Mesothelial cell of epicardium (in vitro differentiated cells): ENCODE data around the gene RPRD1A. TPM values are rescaled to one million over a fixed set of nuclear protein-coding genes. Genes with fewer than 3 reads are reported as not detected.
"Not testable (repeated sequence)": the region's sequence is repeated elsewhere in the genome, so short reads cannot be mapped to it uniquely, and the experiment has no call there.

Source experiments
- DNase-seq, 2 experiments: peaks; one replicate each; pipeline ENCODE4 v3.0.0; 2021; ENCODE audit warnings: low spot score in 2 of 2; ENCODE audit not compliant: unreplicated experiment in 2 of 2
- H3K27ac Mint-ChIP-seq: 2 replicates; pipeline ENCODE4 v1.8.0; 2021; ENCODE audit warnings: mixed read lengths
- H3K27me3 Mint-ChIP-seq: 2 replicates; pipeline ENCODE4 v1.8.0; 2021; ENCODE audit warnings: low read depth, mixed read lengths
- H3K36me3 Mint-ChIP-seq: 2 replicates; pipeline ENCODE4 v1.8.0; 2021; ENCODE audit warnings: mixed read lengths
- H3K4me1 Mint-ChIP-seq: 2 replicates; pipeline ENCODE4 v1.8.0; 2021; ENCODE audit warnings: mixed read lengths
- H3K4me3 Mint-ChIP-seq: 2 replicates; pipeline ENCODE4 v1.8.0; 2021; ENCODE audit warnings: mild to moderate bottlenecking, moderate library complexity, mixed read lengths
- H3K9me3 Mint-ChIP-seq: 2 replicates; pipeline ENCODE4 v1.8.0; 2021; ENCODE audit warnings: mixed read lengths
- total RNA-seq: library from RNA; stranded (reverse); gene quantifications from 3 replicates; pipeline ENCODE4 v1.2.1, GENCODE V29; 2021
- TF ChIP-seq, protein P1 (sequence below): fragments of 200-600 bp; sonication (generic); IDR thresholded peaks from one replicate; pipeline ENCODE4 v1.5.0; 2021; ENCODE audit warnings: antibody characterized with exemption; ENCODE audit not compliant: unreplicated experiment

RPRD1A gene
- total RNA-seq, 1 donor from 2014 or later, result 67.0 TPM

DNA sequence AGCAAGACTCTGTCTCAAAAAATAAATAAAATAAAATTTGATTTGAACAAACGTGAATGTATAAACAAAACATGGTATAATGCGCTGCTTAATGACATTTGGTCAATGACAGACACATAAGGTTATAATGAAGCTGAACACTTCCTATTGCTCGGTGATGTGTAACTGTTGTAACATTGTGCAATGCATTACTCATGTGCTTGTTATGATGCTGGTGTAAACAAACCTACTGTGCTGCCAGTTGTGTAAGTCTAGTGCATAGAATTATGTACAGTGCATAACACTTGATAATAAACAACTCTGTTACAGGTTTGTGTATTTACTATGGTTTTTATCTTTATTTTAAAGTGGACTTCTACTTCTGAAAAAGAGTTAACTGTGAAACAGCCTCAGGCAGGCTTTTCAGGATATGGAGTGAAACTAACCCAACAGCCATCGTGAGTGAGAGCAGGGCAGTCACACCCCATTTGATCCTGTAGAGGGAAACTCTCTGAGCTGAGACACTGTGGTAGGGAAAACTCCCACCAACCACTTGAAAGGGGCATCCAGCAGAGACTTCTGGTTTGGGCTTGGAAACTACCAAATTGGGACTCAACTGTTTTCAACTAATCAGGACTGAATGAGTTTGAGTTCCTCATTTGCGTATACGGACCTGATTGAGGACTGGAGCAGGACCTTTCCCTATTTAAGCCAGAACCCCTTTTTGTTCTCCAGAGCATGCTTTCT lies 8.7 kb upstream of the RPRD1A start:
- Mint-ChIP-seq H3K4me3 (no peak overlapping the region), H3K9me3 (peaks cover 21% of the 10 kb centered on the region), H3K27ac (no peak overlapping the region), H3K36me3 (no peaks in the 10 kb centered on the region), H3K4me1 (no peaks in the 10 kb centered on the region), H3K27me3 (peaks cover 2% of the 10 kb centered on the region)
- TF ChIP-seq, protein P1, sequence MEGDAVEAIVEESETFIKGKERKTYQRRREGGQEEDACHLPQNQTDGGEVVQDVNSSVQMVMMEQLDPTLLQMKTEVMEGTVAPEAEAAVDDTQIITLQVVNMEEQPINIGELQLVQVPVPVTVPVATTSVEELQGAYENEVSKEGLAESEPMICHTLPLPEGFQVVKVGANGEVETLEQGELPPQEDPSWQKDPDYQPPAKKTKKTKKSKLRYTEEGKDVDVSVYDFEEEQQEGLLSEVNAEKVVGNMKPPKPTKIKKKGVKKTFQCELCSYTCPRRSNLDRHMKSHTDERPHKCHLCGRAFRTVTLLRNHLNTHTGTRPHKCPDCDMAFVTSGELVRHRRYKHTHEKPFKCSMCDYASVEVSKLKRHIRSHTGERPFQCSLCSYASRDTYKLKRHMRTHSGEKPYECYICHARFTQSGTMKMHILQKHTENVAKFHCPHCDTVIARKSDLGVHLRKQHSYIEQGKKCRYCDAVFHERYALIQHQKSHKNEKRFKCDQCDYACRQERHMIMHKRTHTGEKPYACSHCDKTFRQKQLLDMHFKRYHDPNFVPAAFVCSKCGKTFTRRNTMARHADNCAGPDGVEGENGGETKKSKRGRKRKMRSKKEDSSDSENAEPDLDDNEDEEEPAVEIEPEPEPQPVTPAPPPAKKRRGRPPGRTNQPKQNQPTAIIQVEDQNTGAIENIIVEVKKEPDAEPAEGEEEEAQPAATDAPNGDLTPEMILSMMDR, result no peak
- DNase-seq, result no peak

DNA sequence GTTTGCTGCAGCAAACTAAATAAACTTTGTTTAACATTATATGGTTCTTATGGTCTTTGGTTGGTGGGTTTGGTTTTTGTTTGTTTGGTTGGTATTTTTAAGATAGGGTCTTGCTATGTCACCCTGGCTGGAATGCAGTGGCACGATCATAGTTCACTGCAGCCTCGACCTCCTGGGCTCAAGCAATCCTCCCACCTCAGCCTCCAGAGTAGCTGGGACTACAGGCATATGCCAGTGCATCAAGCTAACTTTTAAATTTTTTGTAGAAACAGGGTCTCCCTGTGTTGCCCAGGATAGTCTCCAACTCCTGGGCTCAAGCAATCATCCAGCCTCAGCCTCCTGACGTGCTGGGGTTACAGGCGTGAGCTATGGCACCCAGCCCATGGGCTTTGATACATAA lies 7.1 kb upstream of the RPRD1A start:
- Mint-ChIP-seq H3K4me3 (no peak overlapping the region), H3K27ac (no peak overlapping the region), H3K4me1 (no peaks in the 10 kb centered on the region), H3K36me3 (no peaks in the 10 kb centered on the region), H3K9me3 (peaks cover 7% of the 10 kb centered on the region), H3K27me3 (peaks cover 9% of the 10 kb centered on the region)
- DNase-seq, result no peak
- TF ChIP-seq, protein P1, result no peak

DNA sequence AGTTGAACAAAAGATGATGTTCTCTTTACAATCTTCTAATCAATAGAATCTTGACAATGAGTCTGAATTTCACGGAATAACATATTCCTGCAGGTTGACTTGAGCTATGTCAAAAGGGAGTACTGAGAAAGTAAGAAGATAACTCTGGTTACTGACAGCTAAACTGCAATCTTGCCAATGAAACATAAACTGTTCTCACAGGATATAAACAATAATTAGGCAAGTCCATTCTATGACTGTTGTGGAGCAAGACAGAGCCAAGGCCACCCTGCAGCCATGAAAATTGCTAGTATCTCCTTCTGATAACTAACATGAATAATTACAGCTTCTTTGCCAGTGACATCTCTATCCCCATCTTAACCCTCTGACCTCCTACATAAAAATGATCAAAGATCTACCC lies 6.3 kb upstream of the RPRD1A start:
- TF ChIP-seq, protein P1, result no peak
- no peak for DNase-seq
- Mint-ChIP-seq H3K9me3 (peaks cover under 1% of the 10 kb centered on the region), H3K4me3 (no peak overlapping the region), H3K4me1 (no peaks in the 10 kb centered on the region), H3K36me3 (no peaks in the 10 kb centered on the region), H3K27me3 (peaks cover 9% of the 10 kb centered on the region), H3K27ac (no peak overlapping the region)

DNA sequence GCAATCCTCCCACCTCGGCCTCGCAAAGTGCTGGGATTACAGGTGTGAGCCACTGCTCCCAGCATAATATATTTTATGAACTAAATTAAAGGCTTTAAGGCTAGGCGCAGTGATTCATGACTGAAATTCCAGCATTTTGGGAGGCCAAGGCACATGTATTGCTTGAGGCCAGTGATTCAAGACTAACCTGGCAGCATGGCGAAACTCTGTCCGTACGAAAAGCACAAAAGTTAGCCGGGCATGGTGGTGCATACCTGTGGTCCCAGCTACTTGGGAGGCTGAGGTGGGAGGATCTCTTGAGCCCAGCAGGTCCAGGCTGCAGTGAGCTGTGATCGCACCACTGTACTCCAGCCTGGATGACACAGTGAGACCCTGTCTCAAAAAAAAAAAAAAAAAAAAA lies 5.0 kb upstream of the RPRD1A start:
- H3K4me3 Mint-ChIP-seq, H3K27ac Mint-ChIP-seq, DNase-seq, H3K36me3 Mint-ChIP-seq, H3K4me1 Mint-ChIP-seq, H3K27me3 Mint-ChIP-seq, H3K9me3 Mint-ChIP-seq: not testable (repeated sequence)

DNA sequence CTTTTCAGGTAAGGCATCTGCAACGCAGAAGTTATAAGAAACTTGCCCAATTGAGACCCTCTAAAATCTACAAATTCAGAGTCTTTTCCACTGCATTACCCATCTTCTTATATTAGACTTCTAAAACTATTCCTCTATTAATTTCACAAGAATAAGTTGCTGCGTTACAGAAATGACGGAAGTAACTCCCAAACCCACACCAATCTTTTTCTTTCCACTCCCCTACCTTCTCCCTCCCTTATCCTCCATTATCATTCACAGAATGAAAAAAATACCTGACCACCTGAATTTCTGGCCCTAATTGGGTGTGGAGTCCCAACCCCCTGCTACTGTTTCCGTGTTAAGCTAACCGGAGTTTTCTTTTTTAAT lies 689 bp downstream of the RPRD1A start:
- no peaks in the 10 kb centered on the region for H3K9me3 Mint-ChIP-seq
- TF ChIP-seq, protein P1, result no peak
- H3K27ac Mint-ChIP-seq, result peak overlapping the region; percentile 93
- no peak for DNase-seq
- peak overlapping the region; percentile 86 for H3K4me3 Mint-ChIP-seq
- H3K36me3 Mint-ChIP-seq, result peaks cover 6% of the 10 kb centered on the region
- peaks cover 7% of the 10 kb centered on the region for H3K27me3 Mint-ChIP-seq
- H3K4me1 Mint-ChIP-seq, result peaks cover 27% of the 10 kb centered on the region

DNA sequence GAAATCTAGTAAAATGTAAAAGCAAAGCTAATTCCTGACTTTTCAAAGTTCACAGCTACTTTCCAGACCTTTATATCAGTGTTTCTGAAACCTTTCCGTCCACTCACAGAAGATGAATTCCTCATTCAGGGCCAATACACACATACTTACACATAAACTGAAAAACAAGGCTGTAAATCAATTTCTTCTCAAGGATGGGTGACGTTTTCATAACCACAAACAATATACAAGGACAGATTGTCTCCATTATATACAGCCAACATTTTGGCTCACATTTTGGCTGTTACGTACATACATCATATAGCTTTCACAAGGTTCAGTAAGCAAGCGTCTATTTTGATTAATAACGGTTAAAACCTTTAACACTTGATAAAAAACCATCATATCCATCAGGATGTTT lies 1.4 kb downstream of the RPRD1A start:
- DNase-seq, result no peak
- H3K4me3 Mint-ChIP-seq, result peak overlapping the region; percentile 86
- H3K36me3 Mint-ChIP-seq, result peaks cover 6% of the 10 kb centered on the region
- peaks cover 27% of the 10 kb centered on the region for H3K4me1 Mint-ChIP-seq
- H3K27me3 Mint-ChIP-seq, result peaks cover 7% of the 10 kb centered on the region
- TF ChIP-seq, protein P1, result no peak
- peak overlapping the region; percentile 93 for H3K27ac Mint-ChIP-seq
- H3K9me3 Mint-ChIP-seq, result no peaks in the 10 kb centered on the region

DNA sequence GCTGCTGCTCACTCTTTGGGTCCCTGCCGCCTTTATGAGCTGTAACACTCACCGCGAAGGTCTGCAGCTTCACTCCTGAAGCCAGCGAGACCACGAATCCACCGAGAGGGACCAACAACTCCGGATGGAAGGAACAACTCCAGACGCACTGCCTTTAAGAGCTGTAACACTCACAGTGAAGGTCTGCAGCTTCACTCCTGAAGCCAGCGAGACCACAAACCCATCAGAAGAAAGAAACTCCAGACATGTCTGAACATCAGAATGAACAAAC lies 2.6 kb downstream of the RPRD1A start:
- Mint-ChIP-seq H3K27ac (peak overlapping the region; percentile 19), H3K4me1 (peaks cover 27% of the 10 kb centered on the region)
- not testable (repeated sequence) for H3K9me3 Mint-ChIP-seq, H3K27me3 Mint-ChIP-seq, H3K36me3 Mint-ChIP-seq, DNase-seq, H3K4me3 Mint-ChIP-seq
